ENCODE measurements around the gene KRTAP4-11. TPM values are rescaled to one million over a fixed set of nuclear protein-coding genes. Genes with fewer than 3 reads are reported as not detected.
"Not testable (repeated sequence)": the region's sequence is repeated elsewhere in the genome, so short reads cannot be mapped to it uniquely, and the experiment has no call there.

The KRTAP4-11 gene
- not detected for total RNA-seq

DNA sequence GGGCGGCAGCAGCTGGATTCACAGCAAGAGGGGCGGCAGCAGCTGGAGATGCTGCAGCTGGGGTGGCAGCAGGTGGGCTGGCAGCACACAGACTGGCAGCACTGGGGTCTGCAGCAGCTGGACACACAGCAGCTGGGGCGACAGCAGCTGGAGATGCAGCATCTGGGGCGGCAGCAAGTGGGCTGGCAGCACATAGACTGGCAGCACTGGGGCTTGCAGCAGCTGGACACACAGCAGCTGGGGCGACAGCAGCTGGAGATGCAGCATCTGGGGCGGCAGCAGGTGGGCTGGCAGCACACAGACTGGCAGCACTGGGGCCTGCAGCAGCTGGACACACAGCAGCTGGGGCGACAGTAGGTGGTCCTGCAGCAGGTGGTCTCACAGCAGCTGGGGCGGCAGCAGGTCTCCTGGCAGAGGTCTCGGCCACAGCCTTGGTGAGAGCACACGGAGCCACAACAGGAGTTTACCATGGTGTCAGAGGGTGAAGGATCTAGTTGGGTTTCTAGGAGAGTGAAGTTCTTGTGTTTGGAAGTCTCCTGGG, at the start of gene KRTAP4-11:
Gene KRTAP4-11 (minus strand): TSS at position 528 of the 541 bp plus-strand sequence. CDS start 58 bp downstream, at position 470.
- DNase-seq (ENCODE audit: low spot score): not testable (repeated sequence)

DNA sequence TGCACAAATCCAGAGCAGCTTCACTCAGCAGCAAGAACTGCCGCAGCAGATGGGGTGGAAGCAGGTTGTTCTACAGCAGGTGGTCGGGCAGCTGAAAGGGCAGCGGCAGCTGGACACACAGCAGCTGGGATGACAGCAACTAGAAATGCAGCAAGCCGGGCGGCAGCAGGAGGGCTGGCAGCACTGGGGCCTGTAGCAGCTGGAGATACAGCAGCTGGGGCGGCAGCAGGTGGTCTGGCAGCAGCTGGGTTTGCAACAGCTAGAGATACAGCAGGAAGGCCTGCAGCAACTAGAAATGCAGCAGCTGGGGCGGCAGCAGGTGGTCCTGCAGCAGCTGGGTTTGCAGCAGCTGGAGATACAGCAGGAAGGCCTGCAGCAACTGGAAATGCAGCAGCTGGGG, 49.4 kb upstream of the KRTAP4-11 start:
- DNase-seq (ENCODE audit: low spot score): no peak

DNA sequence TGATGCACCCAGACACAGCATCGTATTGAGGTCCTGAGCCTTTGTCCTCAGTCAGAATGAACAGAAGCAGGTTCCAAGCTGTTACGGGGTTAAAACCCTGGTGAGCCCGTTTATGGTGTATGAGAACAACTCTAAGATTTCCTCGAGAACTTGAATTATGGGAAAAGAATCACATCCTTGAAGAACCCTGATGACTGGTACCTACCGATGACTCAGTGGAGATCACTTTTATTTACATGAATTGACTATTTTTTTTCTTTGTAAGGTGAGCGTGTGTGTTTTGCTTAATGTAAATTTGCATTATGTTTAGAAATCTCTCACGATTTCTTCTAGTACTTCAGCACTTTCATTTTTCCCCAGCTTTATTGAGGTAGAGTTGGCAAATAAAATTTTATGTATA, 45.7 kb upstream of the KRTAP4-11 start:
- DNase-seq (ENCODE audit: low spot score): no peak

DNA sequence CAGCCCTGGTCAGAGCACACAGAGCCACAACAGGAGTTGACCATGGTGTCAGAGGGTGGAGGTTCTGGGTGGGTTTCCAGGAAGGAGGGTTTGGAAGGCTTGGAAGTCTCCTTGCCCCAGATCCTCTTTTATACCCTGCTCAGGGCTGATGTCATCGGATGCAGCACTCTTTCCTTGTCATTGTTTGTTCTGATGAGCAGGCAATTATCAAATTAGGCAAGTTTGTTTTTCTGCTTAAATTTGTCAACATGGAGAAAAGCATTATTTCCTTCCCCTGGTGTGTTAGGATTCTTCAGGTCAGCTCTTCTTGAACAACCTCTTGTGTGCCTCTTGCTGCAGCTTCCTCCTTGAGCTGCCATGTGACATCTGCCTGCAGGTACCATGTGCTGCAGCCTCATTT, 42.5 kb upstream of the KRTAP4-11 start, which contains the start of gene KRTAP4-4:
Gene KRTAP4-4 (minus strand): TSS at position 101 of the 400 bp plus-strand sequence. CDS start 57 bp downstream, at position 44.
- no peak for DNase-seq (ENCODE audit: low spot score)

DNA sequence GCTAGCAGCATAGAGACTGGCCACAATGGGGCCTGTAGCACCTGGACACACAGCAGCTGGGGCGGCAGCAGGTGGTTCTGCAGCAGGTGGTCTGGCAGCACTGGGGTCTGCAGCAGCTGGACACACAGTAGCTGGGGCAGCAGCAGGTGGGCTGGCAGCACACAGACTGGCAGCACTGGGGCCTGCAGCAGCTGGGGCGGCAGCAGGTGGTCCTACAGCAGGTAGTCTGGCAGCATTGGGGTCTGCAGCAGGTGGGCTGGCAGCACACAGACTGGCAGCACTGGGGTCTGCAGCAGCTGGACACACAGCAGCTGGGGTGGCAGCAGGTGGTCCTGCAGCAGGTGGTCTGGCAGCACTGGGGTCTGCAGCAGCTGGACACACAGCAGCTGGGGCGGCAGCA, 42.0 kb upstream of the KRTAP4-11 start:
- DNase-seq (ENCODE audit: low spot score): not testable (repeated sequence)

DNA sequence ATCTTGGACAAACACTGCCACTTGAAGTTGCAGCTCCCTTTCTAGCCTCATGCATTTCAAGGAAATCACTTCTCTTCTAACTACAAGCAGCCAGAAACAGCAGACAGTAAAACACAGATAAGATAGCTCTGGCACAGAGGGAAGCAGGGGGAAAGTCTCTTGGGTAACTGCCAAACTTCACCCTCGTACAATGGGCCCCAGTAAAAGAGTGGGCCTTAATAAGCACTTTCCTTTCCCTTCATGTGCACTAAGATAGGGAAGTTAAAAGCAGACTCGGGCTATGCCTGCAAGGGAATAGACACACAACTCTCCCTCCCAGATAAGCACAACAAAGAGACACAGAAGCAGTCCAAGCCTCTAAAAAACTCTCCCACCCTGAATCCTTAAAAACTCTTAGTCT, 35.7 kb upstream of the KRTAP4-11 start:
- no peak for DNase-seq (ENCODE audit: low spot score)

DNA sequence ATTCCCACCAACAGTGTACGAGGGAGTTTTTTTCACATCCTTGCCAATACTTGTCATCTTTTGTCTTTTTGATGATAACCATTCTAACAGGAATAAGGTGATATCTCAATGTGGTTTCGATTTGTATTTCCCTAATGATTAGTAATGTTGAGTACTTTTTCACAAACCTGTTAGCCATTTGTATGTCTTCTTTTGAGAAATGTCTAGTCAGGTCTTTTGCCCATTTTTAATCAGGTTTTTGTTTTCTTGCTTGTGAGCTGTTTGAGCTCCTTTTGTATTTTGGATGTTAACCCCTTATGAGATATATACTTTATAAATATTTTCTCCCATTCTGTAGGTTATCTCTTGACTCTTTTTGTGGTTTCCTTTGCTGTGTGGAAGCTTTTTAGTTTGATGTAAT, 33.4 kb upstream of the KRTAP4-11 start:
- no peak for DNase-seq (ENCODE audit: low spot score)

DNA sequence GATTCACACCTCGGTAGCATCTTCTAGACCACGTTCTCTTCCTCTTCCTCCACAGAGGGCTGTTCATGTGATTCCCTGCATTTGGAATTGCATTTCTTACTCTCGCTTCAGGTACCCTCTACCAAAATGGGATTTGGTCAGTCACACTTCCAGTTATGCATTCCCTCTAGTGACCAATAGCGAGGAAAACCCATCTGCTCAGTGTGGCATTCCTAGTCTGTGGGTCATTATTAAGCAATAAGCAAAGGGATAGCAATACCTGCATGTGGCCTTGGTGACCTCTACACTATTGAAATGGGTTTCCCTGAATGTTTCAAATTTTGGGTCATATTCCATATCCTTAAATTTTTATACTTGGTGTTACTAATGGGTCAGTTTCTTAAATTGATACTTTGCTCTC, 31.9 kb upstream of the KRTAP4-11 start:
- no peak for DNase-seq (ENCODE audit: low spot score)

DNA sequence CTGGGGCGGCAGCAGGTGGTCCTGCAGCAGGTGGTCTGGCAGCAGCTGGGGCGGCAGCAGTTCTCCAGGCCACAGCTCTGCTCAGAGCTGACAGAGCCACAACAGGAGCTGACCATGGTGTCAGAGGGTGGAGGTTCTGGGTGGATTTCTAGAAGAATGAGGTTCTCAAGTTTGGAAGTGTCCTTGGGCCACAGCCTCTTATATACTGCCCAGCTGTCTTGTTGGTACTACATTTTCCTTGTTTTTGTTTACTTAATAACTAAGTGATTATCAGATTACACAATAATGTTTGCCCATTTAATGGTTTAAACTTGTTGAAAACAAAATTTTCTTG, 31.4 kb upstream of the KRTAP4-11 start, which contains the start of gene KRTAP4-5:
Gene KRTAP4-5 (minus strand): TSS at position 174 of the 334 bp plus-strand sequence. CDS start 58 bp downstream, at position 116.
- DNase-seq (ENCODE audit: low spot score): no peak

DNA sequence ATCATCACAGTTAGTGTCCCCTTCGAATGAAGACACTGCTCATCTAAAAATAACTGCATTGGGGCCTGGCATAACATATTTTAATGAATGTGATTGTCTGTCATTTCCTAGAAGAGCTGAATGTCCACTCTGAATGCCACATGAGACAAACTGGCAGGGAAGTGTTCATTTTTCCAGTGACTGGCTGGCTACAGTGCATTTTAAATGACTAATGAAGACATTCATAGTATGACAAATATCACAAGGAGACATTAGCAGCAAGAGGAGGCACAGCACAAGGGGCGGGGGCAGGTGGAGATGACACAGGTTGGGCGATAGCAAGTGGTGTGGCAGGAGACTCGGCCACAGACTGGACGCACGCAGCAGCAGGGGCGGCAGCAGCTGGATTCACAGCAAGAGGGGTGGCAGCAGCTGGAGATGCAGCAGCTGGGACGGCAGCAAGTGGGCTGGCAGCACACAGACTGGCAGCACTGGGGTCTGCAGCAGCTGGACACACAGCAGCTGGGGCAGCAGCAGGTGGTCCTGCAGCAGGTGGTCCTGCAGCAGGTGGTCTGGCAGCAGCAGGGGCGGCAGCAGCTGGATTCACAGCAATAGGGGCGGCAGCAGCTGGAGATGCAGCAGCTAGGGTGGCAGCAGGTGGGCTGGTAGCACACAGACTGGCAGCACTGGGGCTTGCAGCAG, 30.9 kb upstream of the KRTAP4-11 start:
- DNase-seq (ENCODE audit: low spot score): not testable (repeated sequence)

DNA sequence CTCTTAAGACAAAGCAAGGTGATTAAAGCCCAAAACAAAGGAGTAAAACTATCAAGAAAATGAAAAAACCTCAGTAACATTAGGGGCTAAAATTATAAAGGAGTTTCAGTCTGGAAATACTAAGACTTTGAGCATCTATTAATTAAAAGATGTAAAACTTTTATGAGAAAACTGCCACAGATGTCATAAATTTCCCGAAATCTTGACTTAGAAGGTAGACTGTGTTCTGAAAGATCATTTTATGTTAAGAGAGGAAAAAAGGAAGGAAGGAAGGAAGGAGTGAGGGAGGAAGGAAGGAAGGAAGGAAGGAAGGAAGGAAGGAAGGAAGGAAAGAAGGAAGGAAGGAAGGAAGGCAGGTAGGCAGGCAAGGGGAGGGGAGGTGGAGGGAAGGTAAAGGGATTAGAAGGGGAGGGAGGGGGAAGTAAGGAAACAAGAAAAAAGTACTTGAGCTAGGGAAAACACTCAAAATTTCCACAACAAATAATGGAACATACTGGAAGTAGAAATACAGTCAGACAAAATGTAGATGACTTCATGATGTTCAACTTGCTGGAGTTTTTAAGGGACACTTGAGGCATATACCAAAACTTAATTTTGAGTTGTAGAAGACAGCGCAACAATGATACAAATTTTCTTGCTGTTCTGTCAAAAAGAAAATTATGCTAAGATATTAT, 29.5 kb upstream of the KRTAP4-11 start:
- DNase-seq (ENCODE audit: low spot score): no peak

DNA sequence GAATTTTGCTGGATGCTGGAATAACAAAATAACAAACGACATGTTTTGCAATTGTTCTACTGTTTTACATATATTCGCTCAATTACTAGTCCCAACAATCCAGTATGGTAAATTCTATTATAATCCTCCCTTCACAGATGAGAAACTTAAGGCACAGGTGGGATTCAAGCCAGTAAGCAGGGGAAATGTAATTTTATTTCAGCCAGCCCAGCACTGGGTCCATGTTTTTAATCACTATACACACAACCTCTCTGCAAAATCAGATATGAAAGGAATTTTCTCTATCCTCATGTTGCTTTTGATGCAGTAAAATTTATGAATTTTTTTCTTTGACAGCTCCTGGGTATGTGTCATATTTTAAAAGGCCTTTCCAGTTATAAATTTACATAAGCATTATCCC, 27.1 kb upstream of the KRTAP4-11 start:
- no peak for DNase-seq (ENCODE audit: low spot score)

DNA sequence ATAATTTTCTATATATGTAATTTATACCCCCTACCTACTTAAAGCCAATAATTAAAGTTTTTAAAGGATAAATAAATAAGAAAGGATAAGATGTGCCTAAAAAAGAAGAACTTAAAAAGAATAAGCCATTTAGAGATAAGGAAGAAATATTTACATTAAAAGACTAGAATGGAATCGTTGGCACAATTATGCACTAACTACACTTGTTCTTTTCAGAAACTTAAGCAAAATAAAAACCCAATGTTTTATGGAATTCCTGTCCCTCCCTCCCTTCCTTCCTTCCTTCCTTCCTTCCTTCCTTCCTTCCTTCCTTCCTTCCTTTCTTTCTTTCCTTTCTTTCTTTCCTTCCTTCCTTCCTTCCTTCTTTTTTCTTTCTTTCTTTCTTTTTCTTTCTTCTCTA, 26.7 kb upstream of the KRTAP4-11 start:
- no peak for DNase-seq (ENCODE audit: low spot score)

DNA sequence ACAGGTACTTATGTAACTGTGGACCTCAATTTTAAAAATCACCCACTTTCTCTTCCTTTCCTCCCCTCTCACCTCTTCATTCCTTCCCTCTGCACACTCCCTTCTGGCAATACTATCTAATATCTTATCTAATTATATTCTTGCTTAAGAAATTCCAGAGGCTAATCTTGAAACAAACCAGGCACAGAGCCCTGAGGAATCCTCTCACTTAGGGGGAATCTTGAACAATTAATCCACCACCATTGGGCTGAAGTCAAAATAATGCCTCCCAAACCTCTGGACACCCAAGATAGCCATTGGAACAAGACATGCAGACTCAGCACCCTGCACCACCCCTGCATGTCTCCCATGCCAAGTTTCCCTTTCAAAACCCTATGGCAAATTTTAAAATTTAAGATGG, 23.2 kb upstream of the KRTAP4-11 start:
- DNase-seq (ENCODE audit: low spot score): no peak

DNA sequence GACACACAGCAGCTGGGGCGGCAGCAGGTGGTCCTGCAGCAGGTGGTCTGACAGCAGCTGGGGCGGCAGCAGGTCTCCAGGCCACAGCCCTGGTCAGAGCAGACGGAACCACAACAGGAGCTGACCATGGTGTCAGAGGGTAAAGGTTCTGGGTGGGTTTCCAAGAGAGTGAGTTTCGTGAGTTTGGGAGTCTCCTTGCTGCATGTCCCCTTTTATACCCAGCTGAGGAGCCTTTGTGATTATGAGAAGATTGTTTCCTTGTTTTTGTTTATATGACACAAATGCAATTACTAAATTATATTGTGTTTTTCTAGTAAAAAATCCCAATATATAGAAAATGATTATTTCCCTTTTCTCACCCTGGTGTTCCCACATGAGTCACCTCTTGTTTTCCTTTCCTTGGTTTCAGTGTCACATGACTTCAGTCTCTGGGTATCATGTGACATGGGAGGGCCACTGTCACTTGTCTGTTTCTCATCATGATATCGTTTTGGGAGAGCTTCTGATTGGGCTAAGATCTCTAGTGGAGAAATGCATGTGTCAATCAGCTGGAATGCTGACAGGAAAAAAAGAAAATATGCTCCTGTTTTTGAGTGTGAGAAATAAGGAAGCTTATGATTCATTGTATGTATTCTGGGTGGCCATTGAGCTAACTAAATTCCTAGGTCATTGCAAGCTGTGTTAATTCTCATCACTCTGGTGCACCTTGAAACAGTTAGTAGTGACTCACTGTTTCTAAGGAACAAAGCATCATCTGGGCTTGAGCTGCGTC, 22.4 kb upstream of the KRTAP4-11 start, which contains the start of gene KRTAP4-6:
Gene KRTAP4-6 (minus strand): TSS at position 185 of the 772 bp plus-strand sequence. CDS start 57 bp downstream, at position 128.
- no peak for DNase-seq (ENCODE audit: low spot score)

DNA sequence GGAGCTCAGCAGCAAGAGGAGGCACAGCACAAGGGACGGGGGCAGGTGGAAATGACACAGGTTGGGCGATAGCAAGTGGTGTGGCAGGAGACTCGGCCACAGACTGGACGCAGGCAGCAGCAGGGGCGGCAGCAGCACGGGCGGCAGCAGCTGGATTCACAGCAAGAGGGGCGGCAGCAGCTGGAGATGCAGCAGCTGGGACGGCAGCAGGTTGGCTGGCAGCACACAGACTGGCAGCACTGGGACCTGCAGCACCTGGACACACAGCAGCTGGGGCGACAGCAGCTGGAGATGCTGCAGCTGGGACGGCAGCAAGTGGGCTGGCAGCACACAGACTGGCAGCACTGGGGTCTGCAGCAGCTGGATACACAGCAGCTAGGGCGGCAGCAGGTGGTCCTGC, 21.7 kb upstream of the KRTAP4-11 start:
- not testable (repeated sequence) for DNase-seq (ENCODE audit: low spot score)

DNA sequence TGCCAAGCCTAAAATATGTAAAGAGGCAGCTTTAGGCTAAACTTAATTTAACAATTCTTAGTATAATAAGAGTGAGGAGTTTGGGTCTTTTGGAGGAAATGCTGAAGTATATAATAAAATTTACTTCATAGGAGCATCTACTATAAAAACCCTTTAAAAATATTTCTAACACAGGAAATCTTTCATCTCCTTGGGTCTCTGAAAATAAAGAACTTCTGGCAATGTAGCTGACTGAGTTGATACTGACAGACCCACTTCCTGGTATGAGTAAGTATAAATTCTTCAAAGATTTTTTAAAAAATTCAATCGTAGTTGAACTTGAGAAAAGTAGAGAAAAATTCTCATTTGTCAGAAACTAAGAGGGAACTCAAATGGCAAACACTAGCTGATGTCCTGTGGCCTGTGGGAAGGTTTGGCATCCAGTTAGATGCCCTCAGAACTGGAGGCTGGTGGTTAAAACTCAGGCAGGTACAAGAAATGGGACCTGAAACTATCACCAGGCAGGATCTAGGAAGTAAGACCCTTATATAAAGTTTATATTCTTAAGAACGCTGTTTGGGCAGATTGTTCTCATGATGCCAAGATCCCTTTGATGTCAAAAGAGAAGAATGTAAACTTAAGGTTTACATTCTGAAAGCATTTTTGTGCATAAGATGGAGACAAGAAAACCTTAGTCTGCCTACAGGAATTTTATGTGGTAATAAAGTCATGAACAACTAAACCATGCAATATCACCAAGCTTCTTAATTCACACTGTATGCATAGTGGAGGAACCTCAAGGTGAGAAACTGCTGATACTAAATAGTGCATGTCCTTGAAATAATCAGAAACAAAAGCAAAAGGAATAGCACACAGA, 15.9 kb upstream of the KRTAP4-11 start:
- DNase-seq (ENCODE audit: low spot score): no peak

DNA sequence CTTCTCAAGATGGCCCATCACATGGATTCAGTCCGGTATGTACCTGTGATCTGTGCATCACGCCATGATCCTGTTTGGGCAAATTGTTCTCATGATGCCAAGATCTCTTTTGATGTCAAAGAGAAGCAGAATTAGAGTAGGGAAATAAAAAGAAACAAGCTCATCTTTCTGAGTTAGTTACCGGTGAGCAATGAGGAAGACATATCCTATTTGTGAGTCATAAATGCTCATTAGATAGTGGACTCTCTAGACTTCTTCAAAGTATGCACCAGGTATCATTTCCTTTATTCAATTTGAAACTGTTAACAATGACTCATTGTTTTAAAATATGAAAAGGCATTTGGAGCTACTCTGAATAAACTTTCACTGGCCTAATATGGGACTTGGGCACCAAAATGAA, 13.8 kb upstream of the KRTAP4-11 start:
- DNase-seq (ENCODE audit: low spot score): no peak

DNA sequence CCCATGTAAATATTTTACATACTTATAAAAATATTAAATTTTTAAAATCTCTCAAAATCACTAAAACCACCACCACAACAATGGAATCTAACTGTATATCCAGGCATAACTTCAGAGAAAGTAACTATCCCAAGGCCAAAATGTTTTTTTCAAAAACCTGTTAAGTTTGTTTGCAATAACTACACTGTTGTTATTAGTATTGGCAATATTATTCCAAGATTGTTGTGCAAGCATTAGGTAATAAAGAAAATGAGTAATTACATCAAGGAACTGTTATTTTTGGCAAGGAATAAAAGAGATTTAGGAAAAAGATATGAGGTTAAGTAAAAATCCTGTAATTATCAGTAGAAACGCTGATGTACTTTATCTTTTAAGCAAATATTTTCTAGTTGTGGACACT, 9.2 kb upstream of the KRTAP4-11 start:
- DNase-seq (ENCODE audit: low spot score): no peak

DNA sequence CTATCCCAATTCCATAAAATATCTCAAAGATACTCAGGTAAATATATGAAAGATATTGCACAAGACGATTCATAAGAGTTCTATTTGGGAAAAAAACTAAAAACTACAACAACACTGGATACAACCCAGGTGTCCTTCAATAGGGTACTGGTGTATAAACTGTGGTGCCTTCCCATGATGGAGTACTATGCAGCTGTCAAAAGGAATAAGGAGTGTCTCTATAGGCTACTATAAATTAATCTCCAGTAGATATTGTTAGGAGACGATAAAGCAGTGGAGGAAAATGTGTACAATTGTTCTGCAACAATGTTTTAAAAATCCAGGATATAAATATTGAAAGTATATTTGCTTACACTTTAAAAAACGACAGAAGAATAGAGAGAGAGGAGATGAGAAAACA, 8.2 kb upstream of the KRTAP4-11 start:
- DNase-seq (ENCODE audit: low spot score): no peak

DNA sequence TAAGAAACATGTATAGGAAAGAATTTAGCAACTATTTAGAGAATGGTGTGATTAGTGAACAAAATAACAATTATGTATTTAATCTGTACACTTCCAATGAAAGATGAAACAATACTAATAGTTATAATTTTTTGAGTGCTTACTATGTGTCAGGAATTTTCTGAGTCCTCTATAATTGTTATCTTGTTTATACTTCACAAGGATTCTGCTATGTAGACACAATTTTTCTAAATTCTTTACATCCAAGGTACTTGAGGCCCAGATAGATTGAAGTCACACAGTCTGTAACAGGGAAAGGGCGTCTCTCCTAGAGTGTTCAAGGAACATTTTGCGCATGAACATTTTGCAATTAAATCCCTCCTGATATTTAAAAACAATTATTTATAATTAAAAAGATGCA, 6.9 kb upstream of the KRTAP4-11 start:
- DNase-seq (ENCODE audit: low spot score): no peak
